Tibial nerve (tissue), 4 donors: ENCODE measurements around the gene ARPIN. TPM values are rescaled to one million over a fixed set of nuclear protein-coding genes. Genes with fewer than 3 reads are reported as not detected.
"Not testable (repeated sequence)": the region's sequence is repeated elsewhere in the genome, so short reads cannot be mapped to it uniquely, and the experiment has no call there.

Experiments
- DNase-seq, 2 donors: peaks; one replicate each; pipeline ENCODE4 v3.0.0-alpha.2; 2019; ENCODE audit warnings: low spot score in 2 of 2
- H3K27ac ChIP-seq, 4 donors: fragments of 200-600 bp; sonication (generic) in 3 of 4; one replicate each; pipeline ENCODE4 v1.5.1; 2017 to 2019; ENCODE audit warnings: mild to moderate bottlenecking in 1 of 4
- H3K27me3 ChIP-seq, 2 donors: fragments of 200-600 bp; sonication (generic) in 1 of 2; one replicate each; pipeline versions ENCODE4 v1.5.1 to v1.6.0; 2017 to 2019
- H3K36me3 ChIP-seq, 3 donors: fragments of 200-600 bp; sonication (generic); one replicate each; pipeline ENCODE4 v1.5.1; 2018 to 2019
- H3K4me1 ChIP-seq, 4 donors: fragments of 200-600 bp; sonication (generic) in 3 of 4; one replicate each; pipeline ENCODE4 v1.5.1; 2017 to 2019
- H3K4me3 ChIP-seq, 4 donors: fragments of 200-600 bp; sonication (generic) in 3 of 4; one replicate each; pipeline ENCODE4 v1.5.1; 2017 to 2019; ENCODE audit warnings: mild to moderate bottlenecking in 1 of 4, moderate library complexity in 1 of 4
- H3K9me3 ChIP-seq, 4 donors: fragments of 200-600 bp; sonication (generic) in 3 of 4; one replicate each; pipeline ENCODE4 v1.5.1; 2017 to 2019
- EP300 ChIP-seq, 2 donors: sonication (generic); formaldehyde crosslinking; IDR thresholded peaks; one replicate each; pipeline ENCODE4 v1.6.1; 2017; ENCODE audit warnings: antibody characterized with exemption in 2 of 2, mild to moderate bottlenecking in 1 of 2
- POLR2A ChIP-seq, 2 donors: fragments of 450-650 bp; IDR thresholded peaks; one replicate each; pipeline ENCODE4 v1.6.1; 2017; ENCODE audit warnings: antibody characterized with exemption in 2 of 2, mild to moderate bottlenecking in 2 of 2, moderate library complexity in 2 of 2
- WGBS, 2 donors: methylation state at CpG; one replicate each; pipeline ENCODE4 v1.1.5; 2018; 5-methylcytosine and 5-hydroxymethylcytosine counted together
- total RNA-seq, 4 donors: library from RNA; depleted of rRNA; stranded (reverse); fragments of >200 nt; gene quantifications; one replicate each; pipeline ENCODE4 v1.1.0, GENCODE V29; 2016
- TF ChIP-seq, protein P1 (sequence below), 5 experiments: fragments of 200-600 bp in 3 of 5; fragments of 450-650 bp in 2 of 5; sonication (generic) in 3 of 5; IDR thresholded peaks; one replicate each; pipeline ENCODE4 v1.5.1; 2016 to 2019; ENCODE audit warnings: antibody characterized with exemption in 5 of 5, mild to moderate bottlenecking in 3 of 5, moderate library complexity in 2 of 5

The ARPIN gene
- total RNA-seq, 4 donors from 2014 or later, result 21.0 to 32.6 (median 25.6) TPM

DNA sequence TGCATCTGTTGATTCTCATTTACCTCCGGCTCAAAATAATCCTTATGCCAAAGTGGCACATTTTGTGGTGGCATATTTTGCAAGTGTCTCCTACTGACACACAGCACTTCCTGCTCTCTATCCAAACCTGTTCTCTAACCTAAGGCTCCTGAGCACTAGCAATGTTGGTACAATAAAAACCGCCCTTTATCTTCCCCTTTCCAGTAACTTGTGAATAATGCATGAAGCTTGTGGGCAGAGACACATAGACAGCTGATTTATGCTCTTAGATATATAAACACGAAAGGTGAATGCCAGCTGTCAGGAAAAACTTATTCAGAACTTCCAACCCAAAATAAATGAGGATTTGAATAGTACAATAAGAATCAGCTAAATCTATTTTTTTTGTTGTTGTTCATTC lies 34.6 kb upstream of the ARPIN start:
- WGBS, 2 donors, result 93 to 94% methylated on average over 3 of the region's 3 CpGs
- H3K36me3 ChIP-seq, result no peaks in the 10 kb centered on the region
- no peaks in the 10 kb centered on the region for H3K27me3 ChIP-seq
- TF ChIP-seq POLR2A (IDR thresholded peaks at IDR 0.05) (no peak), EP300 (IDR thresholded peaks at IDR 0.05) (no peak)
- TF ChIP-seq, protein P1, sequence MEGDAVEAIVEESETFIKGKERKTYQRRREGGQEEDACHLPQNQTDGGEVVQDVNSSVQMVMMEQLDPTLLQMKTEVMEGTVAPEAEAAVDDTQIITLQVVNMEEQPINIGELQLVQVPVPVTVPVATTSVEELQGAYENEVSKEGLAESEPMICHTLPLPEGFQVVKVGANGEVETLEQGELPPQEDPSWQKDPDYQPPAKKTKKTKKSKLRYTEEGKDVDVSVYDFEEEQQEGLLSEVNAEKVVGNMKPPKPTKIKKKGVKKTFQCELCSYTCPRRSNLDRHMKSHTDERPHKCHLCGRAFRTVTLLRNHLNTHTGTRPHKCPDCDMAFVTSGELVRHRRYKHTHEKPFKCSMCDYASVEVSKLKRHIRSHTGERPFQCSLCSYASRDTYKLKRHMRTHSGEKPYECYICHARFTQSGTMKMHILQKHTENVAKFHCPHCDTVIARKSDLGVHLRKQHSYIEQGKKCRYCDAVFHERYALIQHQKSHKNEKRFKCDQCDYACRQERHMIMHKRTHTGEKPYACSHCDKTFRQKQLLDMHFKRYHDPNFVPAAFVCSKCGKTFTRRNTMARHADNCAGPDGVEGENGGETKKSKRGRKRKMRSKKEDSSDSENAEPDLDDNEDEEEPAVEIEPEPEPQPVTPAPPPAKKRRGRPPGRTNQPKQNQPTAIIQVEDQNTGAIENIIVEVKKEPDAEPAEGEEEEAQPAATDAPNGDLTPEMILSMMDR (IDR thresholded peaks at IDR 0.05), result no peak
- no peak for DNase-seq
- H3K27ac ChIP-seq, result no peak overlapping the region
- no peaks in the 10 kb centered on the region for H3K9me3 ChIP-seq
- H3K4me3 ChIP-seq, result no peak overlapping the region
- no peaks in the 10 kb centered on the region for H3K4me1 ChIP-seq

DNA sequence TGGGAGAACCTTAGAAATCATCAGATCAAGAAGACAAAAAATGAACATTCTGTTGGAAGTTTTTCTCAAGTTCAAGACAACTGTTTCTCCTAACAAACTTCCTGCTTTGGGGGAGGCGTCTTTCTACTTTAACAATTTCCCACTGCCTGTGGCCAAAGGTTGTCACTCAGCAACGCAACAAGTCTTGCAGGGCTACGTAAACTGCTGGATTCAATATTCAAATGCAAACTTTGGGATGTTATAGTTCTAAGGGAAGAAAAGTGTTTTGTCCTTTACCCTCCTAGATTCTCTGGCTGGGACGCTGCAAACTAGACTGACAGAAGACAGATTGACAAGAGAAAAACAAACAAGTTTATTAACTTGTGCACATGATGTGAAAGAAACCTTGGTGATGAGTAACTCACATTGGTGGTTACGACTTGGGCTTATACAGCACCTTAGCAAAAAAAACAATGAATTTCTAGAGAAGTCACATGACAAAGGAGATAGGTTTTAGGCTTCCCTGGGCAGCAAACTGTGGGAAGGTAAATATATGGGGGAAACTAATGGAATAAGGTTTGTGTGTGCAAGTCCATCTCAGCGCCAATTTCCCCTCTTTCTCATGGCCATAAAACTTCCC lies 34.0 kb upstream of the ARPIN start:
- no peak for TF ChIP-seq POLR2A (IDR thresholded peaks at IDR 0.05)
- TF ChIP-seq EP300 (IDR thresholded peaks at IDR 0.05), result no peak
- TF ChIP-seq, protein P1 (IDR thresholded peaks at IDR 0.05), result no peak

GRCh38 chr15:89943721-89944120 lies 31.0 kb upstream of the ARPIN start:
- not testable (repeated sequence) for H3K9me3 ChIP-seq, DNase-seq, H3K27me3 ChIP-seq, H3K36me3 ChIP-seq, H3K4me1 ChIP-seq, H3K27ac ChIP-seq, H3K4me3 ChIP-seq
- 86 to 91% methylated on average over 6 of the region's 6 CpGs for WGBS, 2 donors

More for the DNA sequence above, 34.0 kb upstream of the ARPIN start:
- 79 to 83% methylated on average over 6 of the region's 6 CpGs for WGBS, 2 donors
- Histone ChIP-seq H3K4me3 (no peak overlapping the region), H3K4me1 (no peaks in the 10 kb centered on the region), H3K36me3 (no peaks in the 10 kb centered on the region), H3K27ac (no peak overlapping the region), H3K9me3 (no peaks in the 10 kb centered on the region), H3K27me3 (no peaks in the 10 kb centered on the region)
- DNase-seq, result no peak

DNA sequence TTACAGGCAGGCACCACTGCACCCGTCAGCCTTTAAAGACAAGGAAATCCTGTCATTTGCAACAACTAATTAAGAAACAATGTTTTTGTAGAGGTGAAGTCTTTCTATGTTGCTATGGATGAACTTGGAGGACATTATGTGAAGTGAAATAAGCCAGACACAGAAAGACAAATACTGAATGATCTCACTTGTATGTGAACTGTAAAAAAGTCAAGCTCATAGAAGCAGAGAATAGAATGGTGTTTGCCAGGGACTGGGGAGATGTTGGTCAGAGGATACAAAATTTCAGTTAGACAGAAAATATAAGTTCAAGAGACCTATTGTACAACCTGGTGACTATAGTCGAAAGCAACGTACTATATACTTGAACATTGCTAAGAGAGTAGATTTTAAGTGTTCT lies 27.2 kb upstream of the ARPIN start:
- Histone ChIP-seq H3K36me3 (no peaks in the 10 kb centered on the region), H3K27me3 (no peaks in the 10 kb centered on the region), H3K9me3 (no peaks in the 10 kb centered on the region), H3K4me1 (no peaks in the 10 kb centered on the region), H3K4me3 (no peak overlapping the region), H3K27ac (no peak overlapping the region)
- no peak for TF ChIP-seq EP300 (IDR thresholded peaks at IDR 0.05)
- TF ChIP-seq, protein P1 (IDR thresholded peaks at IDR 0.05), result no peak
- TF ChIP-seq POLR2A (IDR thresholded peaks at IDR 0.05), result no peak
- 79 to 88% methylated on average over 3 of the region's 3 CpGs for WGBS, 2 donors
- no peak for DNase-seq

- H3K27ac ChIP-seq, H3K4me3 ChIP-seq, H3K36me3 ChIP-seq, H3K9me3 ChIP-seq, H3K4me1 ChIP-seq, H3K27me3 ChIP-seq, DNase-seq: not testable (repeated sequence)
- WGBS, 2 donors, result 85 to 92% methylated on average over 2 of the region's 2 CpGs
These were observed 26.6 kb upstream of the ARPIN start for GRCh38 chr15:89939377-89939776.

- Histone ChIP-seq H3K4me1 (no peaks in the 10 kb centered on the region), H3K36me3 (no peaks in the 10 kb centered on the region), H3K4me3 (no peak overlapping the region), H3K27me3 (no peaks in the 10 kb centered on the region), H3K27ac (no peak overlapping the region), H3K9me3 (no peaks in the 10 kb centered on the region)
- DNase-seq, result no peak
- 66 to 72% methylated on average over 10 of the region's 10 CpGs for WGBS, 2 donors
- TF ChIP-seq EP300 (IDR thresholded peaks at IDR 0.05), result no peak
- TF ChIP-seq, protein P1 (IDR thresholded peaks at IDR 0.05), result no peak
- no peak for TF ChIP-seq POLR2A (IDR thresholded peaks at IDR 0.05)
These were observed 24.9 kb upstream of the ARPIN start for GRCh38 chr15:89937365-89938350.
